ENCODE measurements around the gene FAM131A. TPM values are rescaled to one million over a fixed set of nuclear protein-coding genes. Genes with fewer than 3 reads are reported as not detected.

The FAM131A gene
- polyA plus RNA-seq, 3 donors from 2014 or later: 2.4 to 3.0 (median 2.8) TPM

DNA sequence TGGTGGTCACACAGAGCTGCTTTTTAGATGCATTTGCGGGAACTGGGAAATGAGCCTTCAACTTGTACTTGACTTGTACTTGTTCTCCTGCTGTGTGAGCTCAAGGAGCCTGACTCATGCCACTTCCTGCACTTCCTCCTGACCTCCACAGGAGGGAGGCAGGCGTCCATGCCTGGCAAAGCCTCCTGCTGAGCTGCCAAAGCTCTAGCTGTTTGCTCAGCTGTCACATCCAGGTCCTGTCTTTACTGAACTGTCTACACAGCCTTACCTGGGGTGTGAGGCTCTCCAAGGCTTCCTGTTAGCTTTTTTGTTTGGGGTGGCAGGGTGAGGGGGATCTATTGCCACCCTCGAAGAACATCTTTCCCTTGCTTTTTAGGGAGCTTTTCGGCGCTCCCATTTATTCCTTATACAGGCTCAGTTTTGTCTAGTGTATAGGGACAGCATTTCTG, 34.2 kb downstream of the FAM131A start:
- no peak overlapping the region for H3K4me3 Mint-ChIP-seq
- H3K9me3 Mint-ChIP-seq: no peaks in the 10 kb centered on the region
- H3K4me1 Mint-ChIP-seq: peaks cover 3 to 5% of the 10 kb centered on the region in 2 donors
- H3K27ac Mint-ChIP-seq: no peak overlapping the region
- H3K27me3 Mint-ChIP-seq (ENCODE audit: low read depth in 3 of 3): peaks cover 2 to 8% (median 3%) of the 10 kb centered on the region in 3 donors
- H3K36me3 Mint-ChIP-seq: peaks cover 2 to 25% (median 5%) of the 10 kb centered on the region in 3 donors
- DNase-seq: peak; percentile 29 to 35 (median 31)

DNA sequence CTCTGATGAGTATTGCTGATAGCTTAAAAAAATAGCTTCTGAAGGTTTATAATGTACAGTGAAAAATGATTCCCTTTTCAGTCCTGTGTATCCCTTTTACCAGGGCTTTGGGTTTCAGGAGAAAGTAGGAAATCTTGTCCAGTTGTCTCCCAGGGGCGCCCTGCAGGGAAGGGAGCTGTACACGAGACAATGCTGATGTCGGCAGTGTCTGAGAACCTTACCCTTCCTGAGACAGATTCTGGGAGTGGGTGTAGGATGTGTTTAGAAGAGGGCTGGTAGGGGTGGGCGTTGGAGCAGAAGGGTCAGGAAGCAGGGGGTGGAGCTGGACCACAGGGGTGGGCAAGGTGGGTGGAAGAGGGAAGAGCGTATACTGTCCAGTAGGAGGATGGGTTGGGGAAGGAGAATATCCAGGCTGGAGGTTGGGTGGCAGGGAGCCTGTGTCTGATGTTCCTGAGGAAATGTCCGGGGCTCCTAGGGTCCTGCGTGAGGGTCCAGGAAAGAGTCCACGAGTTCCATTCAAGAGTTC, 35.0 kb downstream of the FAM131A start:
- H3K4me1 Mint-ChIP-seq: peaks cover 0 to 3% of the 10 kb centered on the region in 2 donors
- peaks cover 0 to 17% (median 5%) of the 10 kb centered on the region in 3 donors for H3K36me3 Mint-ChIP-seq
- no peak overlapping the region for H3K4me3 Mint-ChIP-seq
- no peak for DNase-seq
- peaks cover 3 to 9% (median 5%) of the 10 kb centered on the region in 3 donors for H3K27me3 Mint-ChIP-seq (ENCODE audit: low read depth in 3 of 3)
- H3K9me3 Mint-ChIP-seq: no peaks in the 10 kb centered on the region
- no peak overlapping the region for H3K27ac Mint-ChIP-seq

DNA sequence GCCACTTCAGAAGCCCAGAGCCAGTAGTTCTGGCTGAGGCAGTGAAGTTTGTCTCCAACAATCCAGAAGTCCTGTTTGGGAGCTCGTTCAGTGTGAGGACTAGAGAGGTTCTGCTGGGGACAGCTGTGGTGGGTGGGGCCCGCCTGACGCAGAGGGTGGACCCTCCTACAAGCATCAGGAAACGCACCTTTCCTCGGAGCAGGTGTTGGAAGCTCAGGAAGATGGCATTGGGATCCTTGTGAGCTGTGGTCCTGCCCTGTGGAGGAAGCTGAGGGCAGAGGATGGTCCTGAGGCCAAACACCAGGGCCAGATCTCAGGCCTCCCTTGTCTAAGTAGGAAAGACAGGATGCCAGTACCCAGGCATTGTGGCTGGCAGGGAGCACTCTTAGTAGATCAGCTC, 35.5 kb downstream of the FAM131A start:
- Mint-ChIP-seq H3K27ac (no peak overlapping the region), H3K9me3 (no peaks in the 10 kb centered on the region), H3K4me1 (peaks cover 0 to 3% of the 10 kb centered on the region in 2 donors), H3K36me3 (peaks cover 0 to 13% (median 2%) of the 10 kb centered on the region in 3 donors), H3K27me3 (ENCODE audit: low read depth in 3 of 3) (peaks cover 6 to 9% (median 7%) of the 10 kb centered on the region in 3 donors), H3K4me3 (no peak overlapping the region)
- DNase-seq: no peak

DNA sequence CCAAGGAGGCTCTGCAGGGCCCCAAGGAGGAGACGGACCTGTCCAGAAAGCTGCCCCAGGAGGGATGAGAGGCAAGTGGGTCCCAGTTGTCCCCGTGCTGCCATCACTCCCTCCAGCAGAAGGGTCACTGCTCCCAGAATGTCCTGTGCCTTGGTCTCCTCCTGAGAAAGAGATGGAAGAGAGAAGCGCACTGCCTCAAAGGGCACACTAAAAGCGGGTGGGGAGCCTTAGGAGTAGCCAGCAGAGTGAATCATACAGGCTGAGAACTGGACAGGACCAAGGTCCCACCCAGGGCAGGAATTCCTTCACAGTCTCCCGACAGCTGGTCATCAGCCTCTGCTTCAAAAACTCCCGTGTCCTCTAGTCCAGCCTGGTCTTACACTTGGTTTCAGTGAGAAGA, 36.0 kb downstream of the FAM131A start:
- H3K4me1 Mint-ChIP-seq: peaks cover 0 to 3% of the 10 kb centered on the region in 2 donors
- H3K9me3 Mint-ChIP-seq: no peaks in the 10 kb centered on the region
- DNase-seq: no peak
- peaks cover 8 to 9% (median 9%) of the 10 kb centered on the region in 3 donors for H3K27me3 Mint-ChIP-seq (ENCODE audit: low read depth in 3 of 3)
- no peak overlapping the region for H3K27ac Mint-ChIP-seq
- no peak overlapping the region for H3K4me3 Mint-ChIP-seq
- peaks cover 0 to 10% (median 0%) of the 10 kb centered on the region in 3 donors for H3K36me3 Mint-ChIP-seq

DNA sequence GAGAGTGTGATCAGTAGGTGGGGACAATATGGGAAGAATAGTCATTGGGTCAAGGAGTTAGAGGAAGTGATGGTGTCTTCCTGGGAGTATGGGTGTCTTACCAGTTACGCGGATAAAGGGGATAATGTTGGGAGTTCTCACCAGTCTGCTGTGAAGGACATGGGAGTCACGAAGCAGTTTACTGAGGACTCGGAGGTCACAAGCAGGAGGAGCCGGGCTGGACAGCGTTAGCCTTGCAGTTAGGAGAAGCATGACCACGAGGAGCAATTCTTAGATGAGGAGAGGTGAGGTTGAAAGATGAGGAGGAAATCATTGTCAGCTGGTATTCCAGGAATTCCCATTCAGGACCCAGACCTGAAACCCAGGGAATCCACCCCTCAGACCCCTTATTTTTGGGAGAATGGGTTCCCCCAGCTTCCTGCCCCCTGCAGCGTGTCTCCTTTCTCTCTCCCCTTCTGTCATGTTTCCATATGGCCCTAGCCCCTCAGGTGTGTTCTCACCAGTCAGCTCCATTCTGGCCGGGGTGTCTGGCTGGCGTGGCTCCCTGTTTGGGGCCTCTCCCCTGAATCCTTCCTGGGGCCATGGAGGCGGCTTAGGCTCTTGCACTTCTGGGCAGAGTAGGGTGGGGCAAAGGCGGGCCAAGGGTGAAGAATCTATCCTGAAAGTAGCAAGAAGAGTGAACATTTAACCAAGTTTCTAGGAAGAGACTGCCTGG, 38.5 kb downstream of the FAM131A start:
- Mint-ChIP-seq H3K36me3 (no peaks in the 10 kb centered on the region), H3K4me1 (peaks cover 4 to 5% of the 10 kb centered on the region in 2 donors), H3K9me3 (no peaks in the 10 kb centered on the region), H3K27me3 (ENCODE audit: low read depth in 3 of 3) (peaks cover 9 to 15% (median 15%) of the 10 kb centered on the region in 3 donors), H3K27ac (no peak overlapping the region), H3K4me3 (no peak overlapping the region)
- no peak for DNase-seq

DNA sequence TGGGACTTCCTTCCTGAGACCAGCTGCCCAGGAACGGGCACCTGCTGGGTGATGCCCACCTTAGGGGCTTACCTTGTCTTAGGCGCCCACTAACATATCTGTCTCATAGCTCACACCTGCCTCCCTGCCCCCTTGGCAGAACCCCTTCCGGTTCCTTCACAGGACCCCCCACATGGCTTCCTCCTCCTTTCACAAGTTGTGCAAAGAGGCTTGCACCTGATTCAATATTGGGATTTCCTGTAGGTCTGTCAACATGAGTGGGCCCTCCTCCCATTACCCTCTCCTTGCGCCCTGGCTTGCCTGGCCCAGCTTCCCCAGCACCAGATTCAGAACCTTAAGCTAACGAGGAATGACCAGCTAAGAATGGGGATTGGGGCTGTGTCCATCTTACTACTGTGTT, 40.0 kb downstream of the FAM131A start:
- no peak for DNase-seq
- peaks cover 9 to 23% (median 22%) of the 10 kb centered on the region in 3 donors for H3K27me3 Mint-ChIP-seq (ENCODE audit: low read depth in 3 of 3)
- no peaks in the 10 kb centered on the region for H3K9me3 Mint-ChIP-seq
- H3K4me1 Mint-ChIP-seq: peaks cover 5 to 6% of the 10 kb centered on the region in 2 donors
- H3K27ac Mint-ChIP-seq: no peak overlapping the region
- no peaks in the 10 kb centered on the region for H3K36me3 Mint-ChIP-seq
- no peak overlapping the region for H3K4me3 Mint-ChIP-seq

DNA sequence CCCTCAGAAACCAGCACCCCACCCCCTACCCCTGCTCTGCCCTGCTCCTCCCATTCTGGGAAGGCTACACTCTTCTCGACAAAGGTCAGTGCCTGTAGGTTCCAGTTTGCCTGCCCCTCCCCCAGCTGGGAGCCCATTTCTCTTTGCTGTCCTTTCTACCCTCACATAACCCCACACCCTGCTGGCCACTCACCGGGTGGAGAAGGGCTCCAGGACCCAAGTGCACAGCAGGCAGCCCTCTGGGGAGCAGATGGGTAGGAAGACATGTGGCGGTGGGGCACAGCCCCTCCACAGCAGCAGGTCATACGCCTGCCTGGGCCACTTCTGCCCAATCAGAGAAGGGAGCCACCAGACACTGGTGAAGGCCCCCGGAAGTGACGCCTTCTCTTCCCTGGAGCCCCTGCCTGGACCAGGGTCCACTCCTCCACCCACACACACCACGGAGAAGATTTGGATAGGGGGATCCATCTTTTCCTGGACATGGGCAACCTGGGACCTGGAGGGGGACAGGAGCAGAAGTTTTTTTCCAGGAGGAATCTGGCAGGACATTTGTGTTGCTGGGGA, 40.6 kb downstream of the FAM131A start, which contains the start of gene THPO:
Gene THPO, minus strand, starts transcription at position 326 of the 564 bp plus-strand sequence. CDS start 1,948 bp downstream, outside the sequence.
- no peak for DNase-seq
- Mint-ChIP-seq H3K27ac (no peak within 1 kb of the TSS), H3K4me3 (peak within 1 kb of the TSS; percentile 53 to 67 (median 61)), H3K27me3 (ENCODE audit: low read depth in 3 of 3) (peaks cover 11 to 25% (median 22%) of the 10 kb centered on the region in 3 donors), H3K36me3 (no peaks in the 10 kb centered on the region), H3K4me1 (peaks cover 5 to 6% of the 10 kb centered on the region in 2 donors), H3K9me3 (no peaks in the 10 kb centered on the region)

DNA sequence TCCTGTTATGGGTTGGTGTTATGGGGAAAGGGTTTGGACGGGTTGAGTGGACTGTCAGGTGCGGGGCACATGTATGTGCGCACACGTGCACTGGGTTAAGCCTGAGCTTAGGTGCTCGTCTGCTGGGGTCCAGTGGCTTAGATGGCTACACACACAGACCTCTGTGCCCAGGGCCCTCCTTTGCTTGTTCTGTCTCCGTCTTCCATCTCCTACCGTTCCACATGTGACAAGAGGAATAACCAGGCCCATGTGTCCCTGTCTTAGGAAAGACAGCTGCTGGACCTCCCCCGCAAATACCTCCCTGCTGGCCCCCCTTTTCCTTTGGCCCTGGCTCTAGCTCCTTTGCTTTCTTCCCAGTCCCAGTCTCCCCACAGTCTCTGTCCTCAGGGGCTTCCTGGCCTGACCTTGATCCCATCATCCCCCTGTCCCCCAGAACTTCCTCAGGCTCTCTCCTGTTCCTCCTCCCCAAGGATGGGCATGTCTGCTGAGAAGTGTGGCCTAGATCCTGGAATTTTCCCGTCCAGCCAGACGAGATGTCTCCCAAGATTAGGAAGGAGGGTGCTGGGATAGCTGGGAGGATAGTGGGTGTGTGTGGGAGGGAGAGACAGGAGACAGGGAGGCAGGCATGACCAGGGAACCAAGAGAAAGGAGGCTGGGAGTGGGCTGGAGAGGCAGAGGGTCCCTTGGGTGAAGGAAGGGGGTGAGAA, 41.4 kb downstream of the FAM131A start:
- Mint-ChIP-seq H3K36me3 (no peaks in the 10 kb centered on the region), H3K27ac (no peak overlapping the region), H3K4me3 (peak overlapping the region; percentile 53 to 67 (median 61)), H3K9me3 (no peaks in the 10 kb centered on the region), H3K27me3 (ENCODE audit: low read depth in 3 of 3) (peaks cover 8 to 25% (median 22%) of the 10 kb centered on the region in 3 donors), H3K4me1 (peaks cover 5 to 6% of the 10 kb centered on the region in 2 donors)
- no peak for DNase-seq

DNA sequence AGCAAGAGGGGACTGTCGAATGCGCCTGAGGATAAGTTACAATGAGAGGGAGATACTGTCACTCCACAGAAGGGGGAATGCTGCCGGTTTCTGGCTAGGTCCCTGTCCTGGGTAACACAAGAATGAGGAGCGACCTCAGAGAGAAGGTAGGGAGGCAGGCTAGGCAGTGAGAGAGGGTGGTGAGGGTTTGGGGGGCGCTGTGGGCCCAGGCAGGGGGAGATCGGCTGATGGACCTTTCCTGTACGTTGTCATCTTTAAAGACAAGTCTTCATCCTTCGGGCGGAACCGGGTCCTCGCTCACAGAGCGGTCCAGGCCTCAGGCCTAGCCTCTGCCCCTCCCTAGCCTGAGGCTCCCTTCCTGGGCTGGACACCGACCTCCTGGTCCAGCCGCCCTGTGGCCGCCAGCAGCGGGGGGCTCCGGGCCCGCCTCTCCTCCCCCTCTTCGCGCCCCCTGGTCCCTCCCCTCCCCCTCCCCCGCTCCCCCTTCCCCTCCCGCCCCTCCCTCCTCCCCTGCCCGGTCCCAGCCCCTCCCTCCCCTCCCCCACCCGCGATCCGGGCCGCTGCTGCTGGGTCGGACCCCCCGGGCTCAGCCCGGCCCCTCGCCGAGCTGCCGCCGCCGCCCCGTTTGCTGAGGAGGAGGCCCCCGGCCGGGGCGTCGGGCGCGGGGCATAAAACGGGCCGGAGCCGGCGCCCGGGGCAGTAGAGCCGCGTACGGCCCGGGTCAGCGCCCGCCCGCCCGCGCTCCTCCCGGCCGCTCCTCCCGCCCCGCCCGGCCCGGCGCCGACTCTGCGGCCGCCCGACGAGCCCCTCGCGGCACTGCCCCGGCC, 42.2 kb downstream of the FAM131A start, which contains the start of gene CHRD:
Gene CHRD, plus strand, starts transcription at position 697 of the 827 bp plus-strand sequence. CDS start 265 bp downstream, outside the sequence.
- DNase-seq: no peak
- peaks cover 8 to 26% (median 24%) of the 10 kb centered on the region in 3 donors for H3K27me3 Mint-ChIP-seq (ENCODE audit: low read depth in 3 of 3)
- no peaks in the 10 kb centered on the region for H3K36me3 Mint-ChIP-seq
- no peaks in the 10 kb centered on the region for H3K9me3 Mint-ChIP-seq
- peaks cover 5 to 6% of the 10 kb centered on the region in 2 donors for H3K4me1 Mint-ChIP-seq
- H3K27ac Mint-ChIP-seq: no peak within 1 kb of the TSS
- peak within 1 kb of the TSS; percentile 67 to 78 (median 74) for H3K4me3 Mint-ChIP-seq

DNA sequence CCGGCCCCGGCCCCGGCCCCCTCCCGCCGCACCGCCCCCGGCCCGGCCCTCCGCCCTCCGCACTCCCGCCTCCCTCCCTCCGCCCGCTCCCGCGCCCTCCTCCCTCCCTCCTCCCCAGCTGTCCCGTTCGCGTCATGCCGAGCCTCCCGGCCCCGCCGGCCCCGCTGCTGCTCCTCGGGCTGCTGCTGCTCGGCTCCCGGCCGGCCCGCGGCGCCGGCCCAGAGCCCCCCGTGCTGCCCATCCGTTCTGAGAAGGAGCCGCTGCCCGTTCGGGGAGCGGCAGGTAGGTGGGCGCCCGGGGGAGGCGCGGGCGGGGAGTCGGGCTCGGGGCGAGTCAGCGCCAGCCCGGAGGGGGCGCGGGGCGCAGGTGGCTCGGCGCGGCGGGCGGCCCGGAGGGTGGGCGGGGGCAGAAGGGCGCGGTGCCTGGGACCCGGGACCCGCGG, 42.8 kb downstream of the FAM131A start:
- peak in 1 of 3 donors; percentile 8 for DNase-seq
- Mint-ChIP-seq H3K9me3 (no peaks in the 10 kb centered on the region), H3K27me3 (ENCODE audit: low read depth in 3 of 3) (peaks cover 7 to 26% (median 23%) of the 10 kb centered on the region in 3 donors), H3K4me1 (peaks cover 5 to 6% of the 10 kb centered on the region in 2 donors), H3K36me3 (no peaks in the 10 kb centered on the region), H3K4me3 (no peak overlapping the region), H3K27ac (no peak overlapping the region)

DNA sequence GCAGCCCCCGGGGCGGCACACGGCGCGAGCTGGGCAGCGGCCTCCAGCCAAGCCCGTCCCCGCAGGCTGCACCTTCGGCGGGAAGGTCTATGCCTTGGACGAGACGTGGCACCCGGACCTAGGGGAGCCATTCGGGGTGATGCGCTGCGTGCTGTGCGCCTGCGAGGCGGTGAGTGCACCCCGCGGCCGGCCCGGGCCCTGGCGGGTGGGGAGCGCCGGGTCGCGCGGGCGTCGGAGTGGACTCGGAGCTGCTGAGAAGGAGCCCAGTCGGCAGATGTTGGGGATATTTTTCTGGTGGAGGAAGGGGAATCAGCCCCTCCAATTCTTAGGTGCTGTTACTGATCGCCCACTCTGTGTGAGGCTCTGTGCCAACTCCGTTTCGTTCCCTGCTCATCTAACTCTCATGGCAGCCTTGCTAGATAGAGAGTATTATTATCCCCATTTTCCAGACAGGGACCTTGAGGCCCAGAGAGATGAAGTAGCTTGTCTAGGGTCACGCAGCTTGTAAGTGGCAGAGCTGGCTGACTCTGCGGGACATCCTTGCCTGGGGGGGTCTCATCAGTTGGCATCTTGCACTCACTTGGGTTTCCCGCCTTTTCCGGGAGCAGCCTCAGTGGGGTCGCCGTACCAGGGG, 43.3 kb downstream of the FAM131A start:
- no peaks in the 10 kb centered on the region for H3K36me3 Mint-ChIP-seq
- peaks cover 5 to 6% of the 10 kb centered on the region in 2 donors for H3K4me1 Mint-ChIP-seq
- peaks cover 4 to 26% (median 23%) of the 10 kb centered on the region in 3 donors for H3K27me3 Mint-ChIP-seq (ENCODE audit: low read depth in 3 of 3)
- H3K4me3 Mint-ChIP-seq: peak overlapping the region; percentile 67 to 78 (median 74)
- no peaks in the 10 kb centered on the region for H3K9me3 Mint-ChIP-seq
- DNase-seq: no peak
- no peak overlapping the region for H3K27ac Mint-ChIP-seq

All from immature natural killer cell (primary cell).